OCI-LY1 (cell line): ENCODE measurements around the gene LY86.

Experiments
- EZH2 ChIP-seq: fragments of 200-600 bp; sonication (generic), shearing (Covaris generic); IDR thresholded peaks from 2 replicates; pipeline ENCODE4 v1.8.0; 2017; ENCODE audit warnings: borderline replicate concordance, mixed run types, mild to moderate bottlenecking, antibody characterized with exemption, low read length, moderate library complexity, mixed read lengths
- TF ChIP-seq, protein P1 (sequence below): fragments of 200-600 bp; sonication (generic), shearing (Covaris generic); IDR thresholded peaks from 2 replicates; pipeline ENCODE4 v1.5.1; 2017; ENCODE audit warnings: mild to moderate bottlenecking, antibody characterized with exemption, low read length, moderate library complexity, mixed read lengths

DNA sequence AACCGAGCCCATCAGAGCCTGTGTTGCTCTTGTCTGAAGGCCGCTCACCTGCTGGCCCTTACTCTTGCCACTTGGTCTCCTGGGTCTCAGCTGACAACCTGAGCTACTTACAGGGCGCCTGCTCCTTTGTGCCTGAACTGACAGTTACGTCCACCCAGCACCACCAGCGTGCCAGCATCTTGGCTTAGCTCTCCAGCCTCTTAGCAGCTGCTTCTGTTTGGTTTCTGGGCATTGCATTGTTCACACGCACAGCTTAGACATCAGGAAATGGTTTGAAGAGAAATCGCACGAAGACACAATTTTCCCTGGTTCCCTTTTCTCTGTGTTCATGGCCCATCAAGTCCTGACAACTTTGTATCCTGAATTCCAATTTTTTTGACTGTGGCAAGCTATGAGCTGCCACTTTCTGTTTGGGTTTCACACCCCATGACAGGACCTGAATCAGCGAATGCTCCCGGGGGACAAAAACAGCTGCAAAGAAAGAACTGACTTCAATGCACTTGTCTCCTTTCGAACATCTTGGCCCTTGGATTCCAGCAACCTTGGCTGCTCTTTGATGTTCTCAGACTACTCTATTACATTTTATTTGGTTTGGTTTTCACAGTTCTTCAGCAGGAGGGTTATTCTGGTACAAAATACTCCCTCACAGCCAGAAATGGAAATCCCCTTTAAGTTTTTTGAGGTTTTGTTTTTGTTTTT lies 45.2 kb upstream of the LY86 start:
- TF ChIP-seq, protein P1, sequence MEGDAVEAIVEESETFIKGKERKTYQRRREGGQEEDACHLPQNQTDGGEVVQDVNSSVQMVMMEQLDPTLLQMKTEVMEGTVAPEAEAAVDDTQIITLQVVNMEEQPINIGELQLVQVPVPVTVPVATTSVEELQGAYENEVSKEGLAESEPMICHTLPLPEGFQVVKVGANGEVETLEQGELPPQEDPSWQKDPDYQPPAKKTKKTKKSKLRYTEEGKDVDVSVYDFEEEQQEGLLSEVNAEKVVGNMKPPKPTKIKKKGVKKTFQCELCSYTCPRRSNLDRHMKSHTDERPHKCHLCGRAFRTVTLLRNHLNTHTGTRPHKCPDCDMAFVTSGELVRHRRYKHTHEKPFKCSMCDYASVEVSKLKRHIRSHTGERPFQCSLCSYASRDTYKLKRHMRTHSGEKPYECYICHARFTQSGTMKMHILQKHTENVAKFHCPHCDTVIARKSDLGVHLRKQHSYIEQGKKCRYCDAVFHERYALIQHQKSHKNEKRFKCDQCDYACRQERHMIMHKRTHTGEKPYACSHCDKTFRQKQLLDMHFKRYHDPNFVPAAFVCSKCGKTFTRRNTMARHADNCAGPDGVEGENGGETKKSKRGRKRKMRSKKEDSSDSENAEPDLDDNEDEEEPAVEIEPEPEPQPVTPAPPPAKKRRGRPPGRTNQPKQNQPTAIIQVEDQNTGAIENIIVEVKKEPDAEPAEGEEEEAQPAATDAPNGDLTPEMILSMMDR: no peak
- TF ChIP-seq EZH2: no peak
